ENCODE data around the gene DNAL1.

DNAL1 gene

GRCh38 chr14:73747379-73748211, 102.8 kb downstream of the DNAL1 start:
- Histone ChIP-seq H3K36me3 (ENCODE audit: insufficient read depth, low read length) (peaks cover 14% of the 10 kb centered on the region), H3K9me2 (ENCODE audit: low read depth, low read length) (no peaks in the 10 kb centered on the region), H3K4me1 (ENCODE audit: insufficient read depth, low read length, severe bottlenecking) (peaks cover 96% of the 10 kb centered on the region), H3K79me2 (ENCODE audit: insufficient read depth, low read length) (peaks cover 100% of the 10 kb centered on the region), H3K27ac (ENCODE audit: low read depth, low read length, poor library complexity, severe bottlenecking) (peak overlapping the region; percentile 72), H3K9me3 (ENCODE audit: low read length) (no peaks in the 10 kb centered on the region), H3K27me3 (ENCODE audit: insufficient read depth, low read length) (no peaks in the 10 kb centered on the region), H2AFZ (ENCODE audit: low read length) (no peak overlapping the region), H3K4me2 (ENCODE audit: low read length) (peak overlapping the region; percentile 31), H3F3A (ENCODE audit: insufficient read depth, low read length) (no peaks in the 10 kb centered on the region), H3K9ac (ENCODE audit: low read length) (peak overlapping the region; percentile 20; the same call in 1 of the 2 replicates), H3K4me3 (ENCODE audit: low read depth, low read length, poor library complexity, severe bottlenecking) (no peak overlapping the region), H4K20me1 (ENCODE audit: insufficient read depth, low read length) (no peaks in the 10 kb centered on the region; the same call in 1 of the 2 replicates)
- no peak for TF ChIP-seq CTCF (IDR thresholded peaks at IDR 0.05; ENCODE audit: low read length)
- TF ChIP-seq EZH2 (IDR thresholded peaks at IDR 0.05; ENCODE audit: borderline replicate concordance, low read length), result no peak

- H3K9me3 ChIP-seq (ENCODE audit: low read length), result no peaks in the 10 kb centered on the region
- H3K4me3 ChIP-seq (ENCODE audit: low read depth, low read length, poor library complexity, severe bottlenecking), result no peak overlapping the region
- H3K79me2 ChIP-seq (ENCODE audit: insufficient read depth, low read length), result peaks cover 100% of the 10 kb centered on the region
- peaks cover 14% of the 10 kb centered on the region for H3K36me3 ChIP-seq (ENCODE audit: insufficient read depth, low read length)
- H3K9ac ChIP-seq (ENCODE audit: low read length), result no peak overlapping the region
- TF ChIP-seq CTCF (IDR thresholded peaks at IDR 0.05; ENCODE audit: low read length), result no peak
- TF ChIP-seq EZH2 (IDR thresholded peaks at IDR 0.05; ENCODE audit: borderline replicate concordance, low read length), result no peak
- H3K27me3 ChIP-seq (ENCODE audit: insufficient read depth, low read length), result no peaks in the 10 kb centered on the region
- no peak overlapping the region for H3K4me2 ChIP-seq (ENCODE audit: low read length)
- peaks cover 96% of the 10 kb centered on the region for H3K4me1 ChIP-seq (ENCODE audit: insufficient read depth, low read length, severe bottlenecking)
- no peaks in the 10 kb centered on the region; the same call in 1 of the 2 replicates for H4K20me1 ChIP-seq (ENCODE audit: insufficient read depth, low read length)
- no peaks in the 10 kb centered on the region for H3K9me2 ChIP-seq (ENCODE audit: low read depth, low read length)
- no peak overlapping the region for H3K27ac ChIP-seq (ENCODE audit: low read depth, low read length, poor library complexity, severe bottlenecking)
- H2AFZ ChIP-seq (ENCODE audit: low read length), result no peak overlapping the region
- H3F3A ChIP-seq (ENCODE audit: insufficient read depth, low read length), result no peaks in the 10 kb centered on the region
Observed at GRCh38 chr14:73748858-73749357, 104.1 kb downstream of the DNAL1 start.

GRCh38 chr14:73749706-73750530, 105.1 kb downstream of the DNAL1 start:
- no peak overlapping the region for H3K4me3 ChIP-seq (ENCODE audit: low read depth, low read length, poor library complexity, severe bottlenecking)
- H4K20me1 ChIP-seq (ENCODE audit: insufficient read depth, low read length), result no peaks in the 10 kb centered on the region; the same call in 1 of the 2 replicates
- H3K27me3 ChIP-seq (ENCODE audit: insufficient read depth, low read length), result no peaks in the 10 kb centered on the region
- no peaks in the 10 kb centered on the region for H3K9me3 ChIP-seq (ENCODE audit: low read length)
- H3K27ac ChIP-seq (ENCODE audit: low read depth, low read length, poor library complexity, severe bottlenecking), result no peak overlapping the region
- H3F3A ChIP-seq (ENCODE audit: insufficient read depth, low read length), result no peaks in the 10 kb centered on the region
- H3K4me1 ChIP-seq (ENCODE audit: insufficient read depth, low read length, severe bottlenecking), result peaks cover 96% of the 10 kb centered on the region
- no peak for TF ChIP-seq EZH2 (IDR thresholded peaks at IDR 0.05; ENCODE audit: borderline replicate concordance, low read length)
- TF ChIP-seq CTCF (IDR thresholded peaks at IDR 0.05; ENCODE audit: low read length), result no peak
- peak overlapping the region; percentile 21; the same call in 1 of the 2 replicates for H3K4me2 ChIP-seq (ENCODE audit: low read length)
- no peaks in the 10 kb centered on the region for H3K9me2 ChIP-seq (ENCODE audit: low read depth, low read length)
- peaks cover 14% of the 10 kb centered on the region for H3K36me3 ChIP-seq (ENCODE audit: insufficient read depth, low read length)
- no peak overlapping the region for H2AFZ ChIP-seq (ENCODE audit: low read length)
- H3K9ac ChIP-seq (ENCODE audit: low read length), result no peak overlapping the region
- H3K79me2 ChIP-seq (ENCODE audit: insufficient read depth, low read length), result peaks cover 100% of the 10 kb centered on the region
